ENCODE measurements around the gene DCHS2.

The DCHS2 gene

GRCh38 chr4:154487145-154487544 is 4.5 kb downstream of the DCHS2 start:
- DNase-seq: no peak

DNA sequence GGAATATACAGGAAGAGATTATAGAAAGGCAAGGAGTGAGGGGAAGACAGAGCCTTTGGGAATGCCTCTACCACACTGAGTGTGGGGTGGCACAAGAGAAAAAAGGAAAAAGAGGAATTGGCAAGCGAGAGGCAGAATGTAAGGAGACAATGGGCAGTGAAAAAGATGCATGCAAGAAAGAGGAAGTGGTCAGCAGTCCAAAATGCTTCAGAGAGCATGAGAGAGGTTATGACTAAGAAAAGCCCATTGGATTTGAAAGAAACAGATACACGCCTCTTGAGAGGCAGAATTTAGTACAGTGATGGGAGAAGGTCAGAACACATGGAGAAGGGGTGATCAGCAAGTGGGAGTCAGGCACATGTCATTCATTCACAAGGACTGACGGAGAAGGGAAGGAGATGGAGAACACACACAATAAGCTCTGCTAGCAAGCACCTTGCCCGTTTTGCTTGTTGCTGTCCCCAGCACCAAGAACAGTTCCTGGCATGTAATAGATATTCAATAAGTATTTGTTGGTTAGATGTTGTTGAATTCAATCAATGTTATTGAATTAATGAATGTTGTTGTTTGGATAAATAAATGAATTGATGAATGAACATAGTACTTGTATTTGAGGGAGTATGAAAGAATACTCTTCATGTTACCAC is 6.3 kb downstream of the DCHS2 start:
- no peak for DNase-seq

- DNase-seq: no peak
Observed at GRCh38 chr4:154478547-154478946, 13.1 kb downstream of the DCHS2 start.

GRCh38 chr4:154478128-154478527 is 13.5 kb downstream of the DCHS2 start:
- DNase-seq: no peak

DNA sequence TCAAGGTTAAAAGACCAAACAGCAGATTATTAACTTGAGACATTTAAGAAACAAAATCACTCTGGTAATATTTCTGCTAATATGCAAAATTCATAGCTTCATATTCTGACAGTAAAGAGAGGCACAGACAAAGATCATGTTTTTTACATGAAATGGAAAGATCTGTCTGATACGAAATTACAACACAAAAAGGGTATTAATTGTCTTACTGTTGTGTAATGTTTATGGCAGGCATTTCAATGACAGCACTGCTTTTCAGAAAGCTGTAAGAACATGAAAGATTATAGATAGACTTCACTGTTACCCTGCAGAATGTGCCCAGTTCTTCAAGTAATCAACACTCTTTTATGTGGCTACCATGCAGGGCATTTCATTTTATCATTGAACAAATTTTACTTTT is 15.4 kb downstream of the DCHS2 start:
- no peak for DNase-seq

- DNase-seq: no peak
Observed at GRCh38 chr4:154475820-154476219, 15.8 kb downstream of the DCHS2 start.

- DNase-seq: no peak
Observed at GRCh38 chr4:154473497-154473896, 18.1 kb downstream of the DCHS2 start.

DNA sequence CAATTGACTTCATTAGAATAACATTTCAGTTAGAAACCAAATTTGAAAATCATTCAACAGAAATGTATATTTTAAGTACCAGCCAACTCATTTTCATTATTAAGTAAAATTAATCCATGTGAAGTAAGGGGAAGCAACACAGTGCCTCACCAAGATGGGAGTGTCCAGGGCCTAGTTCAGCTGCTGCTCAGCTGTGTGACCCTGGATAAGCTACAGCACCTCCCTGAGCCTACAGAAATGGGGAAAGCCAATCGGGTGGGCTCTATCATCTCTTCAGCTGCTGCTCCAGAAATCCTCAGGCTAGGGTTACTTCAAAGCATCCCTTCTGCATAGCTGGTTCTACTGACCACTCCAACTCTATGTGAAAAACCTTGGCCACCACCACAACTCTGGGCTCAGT is 18.7 kb downstream of the DCHS2 start:
- no peak for DNase-seq

- DNase-seq: no peak
Observed at GRCh38 chr4:154471526-154472331, 19.9 kb downstream of the DCHS2 start.

GRCh38 chr4:154471032-154471431 is 20.6 kb downstream of the DCHS2 start:
- DNase-seq: no peak

DNA sequence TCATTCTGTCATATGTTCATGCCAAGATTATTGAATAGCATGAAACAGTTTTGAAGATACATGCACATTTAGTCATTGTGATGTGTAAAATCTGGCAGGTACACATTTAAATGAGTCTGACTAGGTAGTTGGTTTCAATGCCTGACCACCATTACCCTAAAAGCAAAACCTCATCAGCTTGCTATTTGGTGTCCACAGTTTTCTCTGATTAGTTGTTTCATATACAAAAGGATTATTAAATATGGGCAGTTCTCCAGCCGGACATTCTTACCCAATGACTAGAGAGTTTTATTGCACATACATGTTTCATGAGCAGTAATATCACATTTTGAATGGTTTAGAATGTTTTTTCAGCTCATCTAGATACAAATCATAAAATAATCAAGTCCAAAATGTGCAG is 23.7 kb downstream of the DCHS2 start:
- DNase-seq: peak; percentile 60

- no peak for DNase-seq
Observed at GRCh38 chr4:154466336-154466735, 25.3 kb downstream of the DCHS2 start.

GRCh38 chr4:154465085-154465484 is 26.5 kb downstream of the DCHS2 start:
- peak; percentile 37 for DNase-seq

DNA sequence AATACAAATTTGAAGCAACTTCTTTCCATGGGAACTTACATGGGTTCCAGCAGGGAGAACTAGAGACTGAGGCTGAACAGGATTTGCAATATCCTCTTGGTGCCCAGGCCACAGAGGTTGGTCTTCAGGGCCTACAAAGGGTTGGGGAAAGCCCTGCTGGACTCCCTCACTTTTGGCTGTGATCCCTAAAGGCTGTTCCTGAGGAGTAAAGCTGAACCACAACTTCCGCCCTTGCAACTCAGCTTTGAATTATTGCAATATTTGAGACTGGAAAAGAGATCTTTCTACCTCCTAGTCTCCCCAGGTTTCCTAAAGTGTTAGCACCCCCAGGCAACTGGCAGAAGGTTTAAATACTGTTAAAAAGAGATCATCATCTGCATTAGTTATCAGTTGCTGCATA is 26.9 kb downstream of the DCHS2 start:
- peak; percentile 23 for DNase-seq

GRCh38 chr4:154462081-154462810 is 29.4 kb downstream of the DCHS2 start:
- no peak for DNase-seq

- no peak for DNase-seq
Observed at GRCh38 chr4:154457471-154457870, 34.1 kb downstream of the DCHS2 start.

DNA sequence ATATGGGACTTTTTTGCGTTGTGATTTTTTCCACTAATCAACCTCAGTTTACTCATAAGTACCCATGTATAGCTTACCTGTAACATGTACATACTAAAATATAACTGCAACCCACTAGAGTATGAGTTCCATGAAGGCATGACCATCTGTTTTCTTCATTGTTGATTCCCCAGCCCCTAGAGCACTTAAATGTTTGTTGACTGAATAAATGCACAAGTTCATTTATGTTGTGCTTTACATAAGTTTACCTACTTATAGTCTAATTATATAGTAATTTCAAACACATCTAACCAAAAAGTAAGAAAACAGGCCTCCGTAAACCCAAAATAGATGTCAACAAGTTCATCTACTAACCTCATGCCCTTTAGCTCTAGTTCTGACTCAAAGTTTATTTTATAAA is 34.7 kb downstream of the DCHS2 start:
- DNase-seq: no peak

DNA sequence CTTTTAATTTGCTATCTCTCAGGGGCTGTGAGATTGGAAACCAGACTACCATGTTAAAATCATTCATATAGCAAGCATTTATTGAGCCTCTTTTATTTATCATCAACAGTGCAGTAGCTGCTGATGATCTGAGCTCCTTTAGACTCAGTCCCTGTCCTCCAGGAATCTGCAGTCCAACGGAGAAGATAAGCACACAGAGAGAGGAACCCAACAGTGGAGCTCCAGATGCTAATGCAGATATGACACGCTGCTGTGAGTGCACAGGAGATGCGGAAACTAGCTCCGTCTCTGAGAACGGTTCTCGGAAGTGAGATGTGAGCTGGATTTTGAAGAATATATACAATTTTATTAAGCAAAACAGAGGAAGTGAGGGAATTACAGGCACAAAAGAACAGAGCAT is 35.4 kb downstream of the DCHS2 start:
- no peak for DNase-seq

GRCh38 chr4:154455111-154455510 is 36.5 kb downstream of the DCHS2 start:
- no peak for DNase-seq

DNA sequence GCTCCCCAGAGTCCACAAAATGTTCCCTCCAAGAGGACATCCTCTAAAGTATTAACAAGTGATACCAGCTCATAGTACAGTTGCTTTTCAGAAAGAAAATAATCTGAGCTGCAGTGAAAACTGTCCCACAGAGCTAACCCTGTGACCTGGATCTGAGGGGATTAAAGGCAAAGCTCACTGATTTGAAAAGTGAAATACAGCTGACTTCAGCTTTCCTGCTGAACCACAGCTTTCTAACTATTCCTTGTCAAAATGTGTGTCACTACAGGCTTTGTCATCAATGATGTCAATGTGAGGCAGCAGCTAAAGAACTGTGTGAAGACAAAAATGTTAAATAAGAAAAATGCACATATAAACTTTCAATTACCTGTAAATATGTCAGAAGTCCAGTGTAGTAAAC is 36.9 kb downstream of the DCHS2 start:
- no peak for DNase-seq

DNA sequence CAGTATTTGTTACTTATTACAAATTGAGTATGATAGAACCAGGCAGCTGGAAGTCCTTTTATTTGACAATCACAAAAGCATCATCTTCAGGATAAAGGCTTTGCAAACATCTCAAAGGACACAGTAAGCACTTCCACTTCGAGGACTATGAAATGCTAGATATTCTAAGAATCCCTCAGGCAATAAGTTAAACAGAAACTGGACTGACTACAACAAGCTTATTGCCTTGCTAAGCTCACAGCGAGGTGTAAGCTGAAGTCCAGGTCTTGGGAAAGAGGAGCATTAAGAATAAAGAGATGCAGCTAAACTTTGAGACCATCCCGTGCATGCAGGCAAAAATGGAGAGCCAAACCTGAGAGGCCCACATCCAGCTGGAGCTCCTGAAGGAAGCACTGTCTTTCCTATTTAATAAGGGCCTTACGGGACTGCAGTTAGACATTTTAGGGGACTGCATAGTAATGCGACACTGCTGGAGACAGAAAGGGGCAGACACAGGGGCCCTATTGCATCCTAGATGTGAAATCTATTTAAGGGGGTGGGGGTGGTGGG is 38.7 kb downstream of the DCHS2 start:
- DNase-seq: no peak

GRCh38 chr4:154450966-154451365 is 40.6 kb downstream of the DCHS2 start:
- no peak for DNase-seq

DNA sequence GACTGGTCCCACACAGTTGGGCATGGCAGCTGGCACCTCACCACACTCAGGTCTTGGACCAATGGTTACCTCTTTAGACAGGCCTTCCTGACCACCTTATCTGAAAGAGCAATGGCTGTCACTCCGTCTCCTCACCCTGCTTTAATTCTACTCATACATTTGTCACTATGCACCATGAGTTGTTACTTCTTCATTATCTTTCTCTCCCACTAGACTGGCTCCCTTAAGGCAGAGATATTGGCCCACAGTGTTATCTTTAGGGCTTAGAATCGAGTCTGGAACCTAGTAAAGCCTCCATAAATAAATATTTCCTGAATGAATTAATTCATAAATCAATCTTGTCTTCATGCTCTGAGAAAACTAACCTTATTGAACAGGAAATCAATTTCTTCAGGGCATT is 46.6 kb downstream of the DCHS2 start:
- no peak for DNase-seq

GRCh38 chr4:154441982-154442381 is 49.6 kb downstream of the DCHS2 start:
- no peak for DNase-seq

All from fibroblast of skin of right biceps (primary cell).